NCI-H1694 (cell line): ENCODE measurements around the gene ARHGAP4.

Experiments used
- DNase-seq: peaks from one replicate; lab custom pipeline; 2025; lab: John Stamatoyannopoulos, UW

The ARHGAP4 gene

GRCh38 chrX:153963546-153963945 lies 37.5 kb upstream of the ARHGAP4 start:
- no peak for DNase-seq

- DNase-seq = no peak
Measured at GRCh38 chrX:153961292-153961691, 35.2 kb upstream of the ARHGAP4 start.

GRCh38 chrX:153960786-153961185 lies 34.7 kb upstream of the ARHGAP4 start:
- DNase-seq = no peak

- no peak for DNase-seq
Measured at GRCh38 chrX:153960077-153960476, 34.0 kb upstream of the ARHGAP4 start.

GRCh38 chrX:153959649-153960048 lies 33.6 kb upstream of the ARHGAP4 start:
- no peak for DNase-seq

GRCh38 chrX:153958605-153959004 lies 32.5 kb upstream of the ARHGAP4 start:
- no peak for DNase-seq

GRCh38 chrX:153957224-153957623 lies 31.2 kb upstream of the ARHGAP4 start:
- no peak for DNase-seq

GRCh38 chrX:153956044-153956907 lies 30.2 kb upstream of the ARHGAP4 start:
- no peak for DNase-seq

- no peak for DNase-seq
Measured at GRCh38 chrX:153955228-153955732, 29.2 kb upstream of the ARHGAP4 start.

GRCh38 chrX:153954558-153955227 lies 28.6 kb upstream of the ARHGAP4 start:
- DNase-seq = no peak

- DNase-seq = no peak
Measured at GRCh38 chrX:153953892-153954557, 28.0 kb upstream of the ARHGAP4 start.

GRCh38 chrX:153953342-153953830 lies 27.3 kb upstream of the ARHGAP4 start:
- DNase-seq = peak; percentile 70

- no peak for DNase-seq
Measured at GRCh38 chrX:153952373-153953026, 26.4 kb upstream of the ARHGAP4 start.

- no peak for DNase-seq
Measured at GRCh38 chrX:153951683-153952372, 25.8 kb upstream of the ARHGAP4 start.

- no peak for DNase-seq
Measured at GRCh38 chrX:153950127-153950526, 24.1 kb upstream of the ARHGAP4 start.

- no peak for DNase-seq
Measured at GRCh38 chrX:153948847-153949805, 23.1 kb upstream of the ARHGAP4 start.

GRCh38 chrX:153948002-153948466 lies 22.0 kb upstream of the ARHGAP4 start:
- DNase-seq = no peak

GRCh38 chrX:153947009-153947769 lies 21.1 kb upstream of the ARHGAP4 start:
- peak; percentile 81 for DNase-seq
